ENCODE results near the gene NTSR1. TPM values are rescaled to one million over a fixed set of nuclear protein-coding genes. Genes with fewer than 3 reads are reported as not detected.
A peak's percentile ranks its signal among the peaks of the same experiment; 100 is the strongest.

The NTSR1 gene
- total and polyA plus RNA-seq, 8 donors, result 0.06 to 15.9 (median 0.28) TPM; not detected in 5

DNA sequence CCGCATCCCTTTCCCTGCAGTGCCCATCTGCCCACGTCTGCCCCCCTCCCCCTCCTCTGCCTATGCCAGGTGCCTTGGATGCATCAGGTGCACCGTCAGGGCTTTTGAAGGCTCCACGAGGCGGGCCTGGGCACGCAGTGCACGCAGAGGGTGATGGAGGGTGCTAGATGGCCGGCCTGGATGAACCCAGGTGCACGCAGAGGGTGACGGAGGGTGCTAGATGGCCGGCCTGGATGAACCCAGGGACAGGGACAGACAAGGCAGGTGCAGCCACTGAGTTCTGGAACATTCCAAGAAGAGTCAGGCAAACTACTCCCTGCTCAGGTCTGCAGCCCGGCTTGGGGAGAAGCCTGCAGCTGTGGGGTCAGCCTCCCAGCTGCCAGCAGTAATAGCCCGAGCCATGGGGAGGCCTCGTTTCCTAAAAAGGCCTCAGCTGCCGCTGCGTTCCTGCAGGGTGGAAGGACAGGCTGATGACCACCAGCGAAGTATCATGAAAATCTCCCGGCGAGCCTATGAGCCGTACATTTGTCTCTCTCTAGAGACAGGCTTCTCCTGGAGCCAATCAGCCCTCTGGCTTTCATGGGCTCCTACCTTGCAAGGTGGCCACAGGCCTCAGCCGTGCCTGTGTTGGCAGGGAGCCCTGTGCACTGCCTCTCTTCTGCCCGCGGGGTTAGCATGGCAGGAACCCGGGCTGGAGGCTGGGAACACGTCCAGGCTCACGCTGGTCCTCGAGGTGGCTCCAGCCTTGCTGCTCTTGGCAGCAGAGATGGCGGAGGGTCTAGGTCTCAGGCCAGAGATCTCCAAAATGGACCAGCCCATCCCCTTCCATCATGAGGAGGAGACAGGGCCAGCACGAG lies 29.6 kb downstream of the NTSR1 start:
- no peaks in the 10 kb centered on the region for H3K9me3 ChIP-seq
- no peak for DNase-seq
- H3K27ac ChIP-seq, result no peak overlapping the region
- no peaks in the 10 kb centered on the region for H3K36me3 ChIP-seq
- H3K4me3 ChIP-seq, result no peak overlapping the region
- intact Hi-C loops (cut with DNase I; ENCODE audit: low total_unique reads), result no loop called here
- peaks cover 0 to 92% (median 22%) of the 10 kb centered on the region in 3 donors for H3K27me3 ChIP-seq
- TF ChIP-seq POLR2AphosphoS5 (IDR thresholded peaks at IDR 0.05), result no peak
- peaks cover 4 to 24% (median 9%) of the 10 kb centered on the region in 4 donors for H3K4me1 ChIP-seq
- 71 to 78% (median 77%) methylated on average over 25 to 29 of the region's 29 CpGs for WGBS, 5 donors

DNA sequence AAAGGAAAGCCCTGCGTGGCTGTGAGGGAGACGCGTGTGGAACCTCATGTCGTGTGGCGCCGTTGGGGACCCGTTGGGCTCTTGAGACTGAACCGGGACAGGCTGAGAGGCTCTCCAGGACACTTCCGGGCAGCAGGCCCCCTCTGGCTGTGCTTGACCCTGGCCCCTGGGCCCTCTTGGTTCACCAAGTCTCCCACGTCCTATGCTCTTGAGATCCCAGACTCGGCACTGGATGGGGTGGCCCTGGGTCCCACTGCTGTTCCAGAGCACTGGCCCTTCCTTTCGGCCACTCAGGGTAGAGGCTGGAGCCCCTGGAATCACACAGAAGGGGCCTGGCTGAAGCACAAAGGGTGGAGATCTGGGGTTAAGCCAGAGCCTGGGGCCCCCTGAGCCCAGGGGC lies 30.4 kb downstream of the NTSR1 start:
- intact Hi-C loops (cut with DNase I; ENCODE audit: low total_unique reads), result no loop called here
- H3K36me3 ChIP-seq, result no peaks in the 10 kb centered on the region
- WGBS, 5 donors, result 85 to 93% (median 92%) methylated on average over 12 of the region's 12 CpGs
- peak overlapping the region in 3 of 5 donors; percentile 22 to 81 (median 73) for H3K27ac ChIP-seq
- H3K9me3 ChIP-seq, result no peaks in the 10 kb centered on the region
- TF ChIP-seq, protein P1, sequence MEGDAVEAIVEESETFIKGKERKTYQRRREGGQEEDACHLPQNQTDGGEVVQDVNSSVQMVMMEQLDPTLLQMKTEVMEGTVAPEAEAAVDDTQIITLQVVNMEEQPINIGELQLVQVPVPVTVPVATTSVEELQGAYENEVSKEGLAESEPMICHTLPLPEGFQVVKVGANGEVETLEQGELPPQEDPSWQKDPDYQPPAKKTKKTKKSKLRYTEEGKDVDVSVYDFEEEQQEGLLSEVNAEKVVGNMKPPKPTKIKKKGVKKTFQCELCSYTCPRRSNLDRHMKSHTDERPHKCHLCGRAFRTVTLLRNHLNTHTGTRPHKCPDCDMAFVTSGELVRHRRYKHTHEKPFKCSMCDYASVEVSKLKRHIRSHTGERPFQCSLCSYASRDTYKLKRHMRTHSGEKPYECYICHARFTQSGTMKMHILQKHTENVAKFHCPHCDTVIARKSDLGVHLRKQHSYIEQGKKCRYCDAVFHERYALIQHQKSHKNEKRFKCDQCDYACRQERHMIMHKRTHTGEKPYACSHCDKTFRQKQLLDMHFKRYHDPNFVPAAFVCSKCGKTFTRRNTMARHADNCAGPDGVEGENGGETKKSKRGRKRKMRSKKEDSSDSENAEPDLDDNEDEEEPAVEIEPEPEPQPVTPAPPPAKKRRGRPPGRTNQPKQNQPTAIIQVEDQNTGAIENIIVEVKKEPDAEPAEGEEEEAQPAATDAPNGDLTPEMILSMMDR (IDR thresholded peaks at IDR 0.05), result no peak
- TF ChIP-seq POLR2A (IDR thresholded peaks at IDR 0.05) (no peak), EP300 (IDR thresholded peaks at IDR 0.05) (no peak)
- peaks cover 4 to 24% (median 9%) of the 10 kb centered on the region in 4 donors for H3K4me1 ChIP-seq
- peaks cover 0 to 94% (median 20%) of the 10 kb centered on the region in 3 donors for H3K27me3 ChIP-seq
- no peak for DNase-seq
- no peak overlapping the region for H3K4me3 ChIP-seq

DNA sequence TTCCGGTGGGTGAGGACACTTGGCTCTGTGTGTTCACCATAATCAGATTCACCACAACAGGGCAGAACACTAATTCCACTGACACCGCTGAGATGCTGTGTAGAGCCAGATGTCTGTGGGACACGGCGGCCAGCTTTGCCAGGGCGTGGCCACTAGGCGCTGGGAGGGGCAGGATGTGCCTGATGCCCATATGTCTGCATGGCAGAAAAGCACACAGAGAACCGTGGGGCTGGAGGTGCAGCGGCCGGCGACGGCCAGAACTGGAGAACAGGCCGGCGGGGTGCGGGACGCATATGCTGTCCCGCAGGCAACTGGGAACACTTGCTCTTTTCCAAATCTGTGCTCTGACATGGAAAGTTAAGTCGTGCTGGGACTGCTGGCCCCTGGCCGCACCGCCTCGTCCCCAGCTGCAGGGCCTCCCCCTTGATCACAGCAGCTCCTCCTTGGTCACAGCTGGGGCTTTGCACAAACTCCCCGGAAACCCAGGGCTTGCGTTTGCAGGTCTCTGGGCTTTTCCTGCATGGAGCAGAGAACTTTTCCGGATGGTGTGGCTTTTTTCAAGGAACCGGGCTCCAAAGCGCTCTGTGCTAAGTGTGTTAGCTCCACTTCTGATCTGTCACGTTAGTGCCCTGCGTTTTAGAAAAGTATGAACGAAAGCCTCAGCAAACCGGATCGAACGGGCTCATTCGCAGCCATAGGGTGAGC lies 31.1 kb downstream of the NTSR1 start:
- DNase-seq, result peak in 1 of 2 donors; percentile 30
- TF ChIP-seq POLR2AphosphoS5 (IDR thresholded peaks at IDR 0.05) (no peak), EP300 (IDR thresholded peaks at IDR 0.05) (no peak), POLR2A (IDR thresholded peaks at IDR 0.05) (no peak)
- TF ChIP-seq, protein P1 (IDR thresholded peaks at IDR 0.05), result no peak
- H3K9me3 ChIP-seq, result no peaks in the 10 kb centered on the region
- peak overlapping the region; percentile 3 to 29 (median 10) for H3K4me3 ChIP-seq
- peaks cover 0 to 88% (median 16%) of the 10 kb centered on the region in 3 donors for H3K27me3 ChIP-seq
- no peaks in the 10 kb centered on the region for H3K36me3 ChIP-seq
- 50 to 63% (median 56%) methylated on average over 26 to 32 of the region's 32 CpGs for WGBS, 5 donors
- peaks cover 4 to 24% (median 9%) of the 10 kb centered on the region in 4 donors for H3K4me1 ChIP-seq
- intact Hi-C loops (cut with DNase I; ENCODE audit: low total_unique reads), result no loop called here
- H3K27ac ChIP-seq, result peak overlapping the region in 4 of 5 donors; percentile 49 to 81 (median 65)

DNA sequence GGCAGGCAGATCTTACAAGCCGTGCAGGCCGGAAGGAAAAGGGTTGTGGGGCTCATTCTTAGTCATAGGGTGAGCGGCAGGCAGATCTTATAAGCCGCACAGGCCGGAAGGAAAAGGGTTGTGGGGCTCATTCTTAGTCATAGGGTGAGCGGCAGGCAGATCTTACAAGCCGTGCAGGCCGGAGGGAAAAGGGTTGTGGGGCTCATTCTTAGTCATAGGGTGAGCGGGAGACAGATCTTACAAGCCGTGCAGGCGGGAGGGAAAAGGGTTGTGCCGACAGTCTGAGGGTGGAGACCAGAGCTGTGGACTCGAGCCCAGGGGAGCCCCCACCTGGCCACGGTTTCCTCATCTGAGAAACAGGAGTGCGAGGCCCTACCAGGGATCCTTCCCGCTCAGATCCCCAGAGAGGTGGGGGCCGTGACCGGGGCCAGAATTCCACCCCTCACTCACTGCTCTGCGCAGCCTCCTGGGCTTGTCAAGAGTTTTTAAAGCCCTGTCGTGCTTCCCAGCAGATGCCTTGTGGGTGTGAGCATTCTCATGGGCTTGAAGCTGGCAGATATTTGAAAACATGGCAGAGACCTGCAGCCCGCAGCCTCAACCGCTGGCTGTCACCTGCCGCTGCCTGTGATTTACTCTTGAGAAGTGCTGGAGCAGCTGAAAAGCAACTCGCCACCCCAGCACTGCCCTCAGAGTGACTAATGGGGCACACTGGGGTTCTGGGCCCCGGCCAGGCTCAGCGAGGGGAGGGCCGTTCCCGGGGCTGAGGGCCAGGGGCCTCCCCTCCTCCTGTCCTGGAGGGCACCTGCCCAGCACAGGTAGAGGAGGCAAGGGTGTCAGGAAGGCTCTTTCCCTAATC lies 31.9 kb downstream of the NTSR1 start:
- peak; percentile 39 to 47 for DNase-seq
- peak overlapping the region; percentile 31 to 81 (median 57) for H3K27ac ChIP-seq
- H3K36me3 ChIP-seq, result no peaks in the 10 kb centered on the region
- intact Hi-C loops (cut with DNase I; ENCODE audit: low total_unique reads), result no loop called here
- WGBS, 5 donors, result 54 to 65% (median 62%) methylated on average over 17 to 28 of the region's 28 CpGs
- H3K4me1 ChIP-seq, result peaks cover 4 to 24% (median 9%) of the 10 kb centered on the region in 4 donors
- peaks cover 0 to 80% (median 11%) of the 10 kb centered on the region in 3 donors for H3K27me3 ChIP-seq
- no peak for TF ChIP-seq POLR2A (IDR thresholded peaks at IDR 0.05)
- no peak for TF ChIP-seq EP300 (IDR thresholded peaks at IDR 0.05)
- no peak for TF ChIP-seq POLR2AphosphoS5 (IDR thresholded peaks at IDR 0.05)
- TF ChIP-seq, protein P1 (IDR thresholded peaks at IDR 0.05), result no peak
- peak overlapping the region in 3 of 4 donors; percentile 3 to 29 (median 4) for H3K4me3 ChIP-seq
- no peaks in the 10 kb centered on the region for H3K9me3 ChIP-seq
